Activated naive CD8-positive, alpha-beta T cell treated with anti-CD3 and anti-CD28 coated beads for 36 hours (primary cell): ENCODE measurements around the gene P2RY12. TPM values are rescaled to one million over a fixed set of nuclear protein-coding genes. Genes with fewer than 3 reads are reported as not detected.

Experiments used
- DNase-seq: peaks from one replicate; pipeline ENCODE4 v3.0.0; 2021
- H3K27ac Mint-ChIP-seq: one replicate; pipeline ENCODE4 v1.8.0; 2022; ENCODE audit warnings: mild to moderate bottlenecking, moderate library complexity, mixed read lengths
- H3K27me3 Mint-ChIP-seq: one replicate; pipeline ENCODE4 v1.8.0; 2022; ENCODE audit warnings: mild to moderate bottlenecking, mixed read lengths
- H3K36me3 Mint-ChIP-seq: one replicate; pipeline ENCODE4 v1.8.0; 2021; ENCODE audit warnings: mild to moderate bottlenecking, mixed read lengths
- H3K4me1 Mint-ChIP-seq: one replicate; pipeline ENCODE4 v1.8.0; 2021; ENCODE audit warnings: mixed read lengths
- H3K4me3 Mint-ChIP-seq: one replicate; pipeline ENCODE4 v1.8.0; 2022; ENCODE audit warnings: mild to moderate bottlenecking, moderate library complexity, mixed read lengths
- H3K9me3 Mint-ChIP-seq: one replicate; pipeline ENCODE4 v1.8.0; 2022; ENCODE audit warnings: mixed read lengths
- total RNA-seq, 2 experiments: library from RNA; stranded (reverse); gene quantifications; one replicate each; pipeline ENCODE4 v1.2.3, GENCODE V29; 2021

Gene P2RY12
- not detected for total RNA-seq

GRCh38 chr3:151384741-151385174 lies at the start of gene P2RY12:
TSS of gene P2RY12 (minus strand) at chr3:151384753. CDS start at chr3:151338845, 45,908 bp downstream.
- H3K36me3 Mint-ChIP-seq, result no peaks in the 10 kb centered on the region
- no peaks in the 10 kb centered on the region for H3K27me3 Mint-ChIP-seq
- no peak within 1 kb of the TSS for H3K27ac Mint-ChIP-seq
- no peak for DNase-seq
- no peaks in the 10 kb centered on the region for H3K9me3 Mint-ChIP-seq
- H3K4me3 Mint-ChIP-seq, result no peak within 1 kb of the TSS
- H3K4me1 Mint-ChIP-seq, result no peaks in the 10 kb centered on the region

GRCh38 chr3:151432616-151433372 lies 48.2 kb upstream of the P2RY12 start:
- Mint-ChIP-seq H3K27me3 (no peaks in the 10 kb centered on the region), H3K9me3 (no peaks in the 10 kb centered on the region), H3K4me3 (no peak overlapping the region), H3K36me3 (no peaks in the 10 kb centered on the region), H3K4me1 (no peaks in the 10 kb centered on the region), H3K27ac (no peak overlapping the region)
- no peak for DNase-seq

GRCh38 chr3:151431940-151432339 lies 47.4 kb upstream of the P2RY12 start:
- H3K27me3 Mint-ChIP-seq, result no peaks in the 10 kb centered on the region
- H3K27ac Mint-ChIP-seq, result no peak overlapping the region
- no peak for DNase-seq
- H3K4me1 Mint-ChIP-seq, result no peaks in the 10 kb centered on the region
- no peaks in the 10 kb centered on the region for H3K9me3 Mint-ChIP-seq
- no peaks in the 10 kb centered on the region for H3K36me3 Mint-ChIP-seq
- no peak overlapping the region for H3K4me3 Mint-ChIP-seq

GRCh38 chr3:151430821-151431484 lies 46.4 kb upstream of the P2RY12 start:
- no peak for DNase-seq
- no peaks in the 10 kb centered on the region for H3K4me1 Mint-ChIP-seq
- H3K27ac Mint-ChIP-seq, result no peak overlapping the region
- H3K9me3 Mint-ChIP-seq, result no peaks in the 10 kb centered on the region
- H3K4me3 Mint-ChIP-seq, result no peak overlapping the region
- H3K27me3 Mint-ChIP-seq, result no peaks in the 10 kb centered on the region
- no peaks in the 10 kb centered on the region for H3K36me3 Mint-ChIP-seq

- Mint-ChIP-seq H3K4me3 (no peak overlapping the region), H3K27me3 (no peaks in the 10 kb centered on the region), H3K4me1 (no peaks in the 10 kb centered on the region), H3K9me3 (no peaks in the 10 kb centered on the region), H3K36me3 (no peaks in the 10 kb centered on the region), H3K27ac (no peak overlapping the region)
- no peak for DNase-seq
Observed at GRCh38 chr3:151428386-151428785, 43.8 kb upstream of the P2RY12 start.

- no peak overlapping the region for H3K4me3 Mint-ChIP-seq
- no peaks in the 10 kb centered on the region for H3K9me3 Mint-ChIP-seq
- H3K27me3 Mint-ChIP-seq, result no peaks in the 10 kb centered on the region
- H3K27ac Mint-ChIP-seq, result no peak overlapping the region
- DNase-seq, result no peak
- no peaks in the 10 kb centered on the region for H3K36me3 Mint-ChIP-seq
- H3K4me1 Mint-ChIP-seq, result no peaks in the 10 kb centered on the region
Observed at GRCh38 chr3:151426341-151426657, 41.7 kb upstream of the P2RY12 start.

- Mint-ChIP-seq H3K27ac (no peak overlapping the region), H3K4me3 (no peak overlapping the region), H3K36me3 (no peaks in the 10 kb centered on the region), H3K27me3 (no peaks in the 10 kb centered on the region), H3K9me3 (no peaks in the 10 kb centered on the region), H3K4me1 (no peaks in the 10 kb centered on the region)
- DNase-seq, result no peak
Observed at GRCh38 chr3:151425627-151426340, 41.2 kb upstream of the P2RY12 start.

GRCh38 chr3:151423091-151423490 lies 38.5 kb upstream of the P2RY12 start:
- Mint-ChIP-seq H3K27me3 (no peaks in the 10 kb centered on the region), H3K4me3 (no peak overlapping the region), H3K4me1 (no peaks in the 10 kb centered on the region), H3K36me3 (no peaks in the 10 kb centered on the region), H3K9me3 (no peaks in the 10 kb centered on the region), H3K27ac (no peak overlapping the region)
- DNase-seq, result no peak

- no peaks in the 10 kb centered on the region for H3K27me3 Mint-ChIP-seq
- no peak overlapping the region for H3K27ac Mint-ChIP-seq
- no peaks in the 10 kb centered on the region for H3K36me3 Mint-ChIP-seq
- no peak overlapping the region for H3K4me3 Mint-ChIP-seq
- no peaks in the 10 kb centered on the region for H3K4me1 Mint-ChIP-seq
- DNase-seq, result no peak
- H3K9me3 Mint-ChIP-seq, result no peaks in the 10 kb centered on the region
Observed at GRCh38 chr3:151421938-151422337, 37.4 kb upstream of the P2RY12 start.

- Mint-ChIP-seq H3K36me3 (no peaks in the 10 kb centered on the region), H3K27me3 (no peaks in the 10 kb centered on the region), H3K27ac (no peak overlapping the region), H3K4me3 (no peak overlapping the region), H3K9me3 (no peaks in the 10 kb centered on the region), H3K4me1 (no peaks in the 10 kb centered on the region)
- no peak for DNase-seq
Observed at GRCh38 chr3:151419806-151420205, 35.3 kb upstream of the P2RY12 start.

GRCh38 chr3:151415289-151415688 lies 30.7 kb upstream of the P2RY12 start:
- Mint-ChIP-seq H3K4me3 (no peak overlapping the region), H3K4me1 (no peaks in the 10 kb centered on the region), H3K27me3 (no peaks in the 10 kb centered on the region)

GRCh38 chr3:151412989-151413388 lies 28.4 kb upstream of the P2RY12 start:
- no peak for DNase-seq
- Mint-ChIP-seq H3K9me3 (peaks cover 1% of the 10 kb centered on the region), H3K27ac (no peak overlapping the region), H3K4me1 (no peaks in the 10 kb centered on the region), H3K4me3 (no peak overlapping the region), H3K36me3 (no peaks in the 10 kb centered on the region), H3K27me3 (no peaks in the 10 kb centered on the region)

More at GRCh38 chr3:151415289-151415688, 30.7 kb upstream of the P2RY12 start:
- H3K27ac Mint-ChIP-seq, result no peak overlapping the region
- no peak for DNase-seq
- peaks cover 1% of the 10 kb centered on the region for H3K9me3 Mint-ChIP-seq
- H3K36me3 Mint-ChIP-seq, result no peaks in the 10 kb centered on the region

- no peaks in the 10 kb centered on the region for H3K36me3 Mint-ChIP-seq
- H3K4me3 Mint-ChIP-seq, result no peak overlapping the region
- H3K9me3 Mint-ChIP-seq, result peaks cover 1% of the 10 kb centered on the region
Observed at GRCh38 chr3:151410891-151411559, 26.5 kb upstream of the P2RY12 start.

GRCh38 chr3:151407928-151408327 lies 23.4 kb upstream of the P2RY12 start:
- H3K4me3 Mint-ChIP-seq, result no peak overlapping the region
- H3K27me3 Mint-ChIP-seq, result no peaks in the 10 kb centered on the region
- H3K9me3 Mint-ChIP-seq, result peaks cover 1% of the 10 kb centered on the region
- H3K36me3 Mint-ChIP-seq, result no peaks in the 10 kb centered on the region
- no peaks in the 10 kb centered on the region for H3K4me1 Mint-ChIP-seq
- no peak for DNase-seq
- H3K27ac Mint-ChIP-seq, result no peak overlapping the region

More at GRCh38 chr3:151410891-151411559, 26.5 kb upstream of the P2RY12 start:
- Mint-ChIP-seq H3K27ac (no peak overlapping the region), H3K27me3 (no peaks in the 10 kb centered on the region), H3K4me1 (no peaks in the 10 kb centered on the region)
- DNase-seq, result no peak

GRCh38 chr3:151404316-151404715 lies 19.8 kb upstream of the P2RY12 start:
- no peaks in the 10 kb centered on the region for H3K9me3 Mint-ChIP-seq
- no peaks in the 10 kb centered on the region for H3K36me3 Mint-ChIP-seq
- no peak for DNase-seq
- H3K27ac Mint-ChIP-seq, result no peak overlapping the region
- H3K4me3 Mint-ChIP-seq, result no peak overlapping the region
- peaks cover 3% of the 10 kb centered on the region for H3K27me3 Mint-ChIP-seq
- no peaks in the 10 kb centered on the region for H3K4me1 Mint-ChIP-seq
